H9 (cell line): Measurements from ENCODE around the gene RAB2B. TPM values are rescaled to one million over a fixed set of nuclear protein-coding genes. Genes with fewer than 3 reads are reported as not detected.

Experiments
- DNase-seq: peaks from one replicate; pipeline ENCODE4 v3.0.0-alpha.2; 2017
- H2AFZ ChIP-seq: one replicate; pipeline ENCODE4 v1.6.1; 2013; ENCODE audit warnings: mild to moderate bottlenecking, low read length, control low read depth, moderate library complexity
- H2AK5ac ChIP-seq: 2 replicates; pipeline ENCODE4 v1.6.1; 2013; ENCODE audit warnings: low read length, control low read depth, mixed read lengths; ENCODE audit not compliant: insufficient read length
- H2BK120ac ChIP-seq: one replicate; pipeline ENCODE4 v1.6.1; 2013; ENCODE audit warnings: low read depth, mild to moderate bottlenecking, low read length, control low read depth, inconsistent platforms; ENCODE audit not compliant: poor library complexity, severe bottlenecking
- H2BK12ac ChIP-seq: 2 replicates; pipeline ENCODE4 v1.6.1; 2013; ENCODE audit warnings: low read length, control low read depth, mixed read lengths, low read depth; ENCODE audit not compliant: insufficient read length
- H2BK15ac ChIP-seq: 2 replicates; pipeline ENCODE4 v1.6.1; 2013; ENCODE audit warnings: low read depth, low read length, control low read depth
- H2BK20ac ChIP-seq: one replicate; pipeline ENCODE4 v1.6.1; 2013; ENCODE audit warnings: low read depth, mild to moderate bottlenecking, low read length, control low read depth, inconsistent platforms; ENCODE audit not compliant: poor library complexity, severe bottlenecking
- H2BK5ac ChIP-seq: 2 replicates; pipeline ENCODE4 v1.6.1; 2013; ENCODE audit warnings: low read length, control low read depth, mixed read lengths; ENCODE audit not compliant: insufficient read length
- H3K14ac ChIP-seq: 2 replicates; pipeline ENCODE4 v1.6.1; 2013; ENCODE audit warnings: low read length, control low read depth; ENCODE audit not compliant: insufficient read depth
- H3K18ac ChIP-seq: 2 replicates; pipeline ENCODE4 v1.6.1; 2013; ENCODE audit warnings: low read depth, mild to moderate bottlenecking, mixed read lengths, low read length, control low read depth; ENCODE audit not compliant: insufficient read length
- H3K23ac ChIP-seq: 2 replicates; pipeline ENCODE4 v1.6.1; 2013; ENCODE audit warnings: low read length, control low read depth, mixed read lengths, low read depth; ENCODE audit not compliant: insufficient read length
- H3K23me2 ChIP-seq: 2 replicates; pipeline ENCODE4 v1.6.1; 2013; ENCODE audit warnings: low read depth, mild to moderate bottlenecking, mixed read lengths, low read length, control low read depth; ENCODE audit not compliant: insufficient read length, poor library complexity, severe bottlenecking
- H3K27ac ChIP-seq: 2 replicates; pipeline ENCODE4 v1.5.1; 2013; ENCODE audit warnings: low read length, control low read depth, mixed read lengths, low read depth; ENCODE audit not compliant: insufficient read length
- H3K27me3 ChIP-seq: 2 replicates; pipeline ENCODE4 v1.6.1; 2013; ENCODE audit warnings: low read length, control low read depth, inconsistent platforms; ENCODE audit not compliant: insufficient read depth
- H3K4ac ChIP-seq: 2 replicates; pipeline ENCODE4 v1.6.1; 2013; ENCODE audit warnings: low read depth, mild to moderate bottlenecking, control low read depth, inconsistent platforms, low read length, moderate library complexity
- H3K4me1 ChIP-seq: 2 replicates; pipeline ENCODE4 v1.6.1; 2013; ENCODE audit warnings: low read length, control low read depth, inconsistent platforms; ENCODE audit not compliant: insufficient read depth
- H3K4me2 ChIP-seq: 2 replicates; pipeline ENCODE4 v1.6.1; 2013; ENCODE audit warnings: low read length, control low read depth, mixed read lengths; ENCODE audit not compliant: insufficient read length, insufficient read depth
- H3K56ac ChIP-seq: 2 replicates; pipeline ENCODE4 v1.6.1; 2013; ENCODE audit warnings: low read depth, mild to moderate bottlenecking, mixed read lengths, low read length, control low read depth; ENCODE audit not compliant: insufficient read length
- H3K79me1 ChIP-seq: 2 replicates; pipeline ENCODE4 v1.6.1; 2013; ENCODE audit warnings: low read depth, mild to moderate bottlenecking, moderate library complexity, low read length, control low read depth, inconsistent platforms; ENCODE audit not compliant: insufficient read depth, poor library complexity, severe bottlenecking
- H3K79me2 ChIP-seq: 2 replicates; pipeline ENCODE4 v1.6.1; 2013; ENCODE audit warnings: low read length, control low read depth, inconsistent platforms; ENCODE audit not compliant: insufficient read depth
- H3K9ac ChIP-seq: 2 replicates; pipeline ENCODE4 v1.6.1; 2013; ENCODE audit warnings: low read length, control low read depth, mixed read lengths; ENCODE audit not compliant: insufficient read length; ENCODE audit errors: extremely low read depth
- H3K9me3 ChIP-seq: one replicate; pipeline ENCODE4 v1.6.1; 2013; ENCODE audit warnings: low read depth, low read length, inconsistent platforms; ENCODE audit not compliant: control insufficient read depth
- H3T11ph ChIP-seq: one replicate; pipeline ENCODE4 v1.6.1; 2013; ENCODE audit warnings: mild to moderate bottlenecking, low read length, control low read depth, inconsistent platforms
- H4K20me1 ChIP-seq: one replicate; pipeline ENCODE4 v1.6.1; 2013; ENCODE audit not compliant: control insufficient read depth, insufficient read length, insufficient read depth
- H4K5ac ChIP-seq: 2 replicates; pipeline ENCODE4 v1.6.1; 2013; ENCODE audit warnings: low read depth, mild to moderate bottlenecking, mixed read lengths, low read length, control low read depth; ENCODE audit not compliant: insufficient read length
- H4K8ac ChIP-seq: replicated peaks from 2 replicates; pipeline ENCODE4 v1.6.1; 2013; ENCODE audit warnings: low read length, control low read depth, mixed read lengths, low read depth; ENCODE audit not compliant: insufficient read length
- H4K91ac ChIP-seq: 2 replicates; pipeline ENCODE4 v1.6.1; 2013; ENCODE audit warnings: low read depth, mild to moderate bottlenecking, moderate library complexity, mixed read lengths, low read length, control low read depth; ENCODE audit not compliant: insufficient read length
- H3K27ac Mint-ChIP-seq, 3 experiments: 2 replicates in 2 of 3; 3 replicates in 1 of 3; pipeline ENCODE4 v1.8.0; 2020 to 2021; ENCODE audit warnings: mixed read lengths in 3 of 3, mild to moderate bottlenecking in 1 of 3, moderate library complexity in 1 of 3
- H3K27me3 Mint-ChIP-seq: 2 replicates; pipeline ENCODE4 v1.8.0; 2021; ENCODE audit warnings: low read depth, mild to moderate bottlenecking, moderate library complexity, mixed read lengths
- H3K36me3 Mint-ChIP-seq, 3 experiments: 2 replicates in 2 of 3; 3 replicates in 1 of 3; pipeline ENCODE4 v1.8.0; 2020 to 2021; ENCODE audit warnings: low read depth in 3 of 3, mixed read lengths in 3 of 3; ENCODE audit not compliant: insufficient read depth in 1 of 3
- H3K4me1 Mint-ChIP-seq, 2 experiments: 2 replicates each; pipeline ENCODE4 v1.8.0; 2020; ENCODE audit warnings: mixed read lengths in 2 of 2
- H3K4me3 Mint-ChIP-seq, 2 experiments: 2 replicates in 1 of 2; 3 replicates in 1 of 2; pipeline ENCODE4 v1.8.0; 2020 to 2021; ENCODE audit warnings: mild to moderate bottlenecking in 2 of 2, mixed read lengths in 2 of 2, moderate library complexity in 1 of 2
- H3K9me3 Mint-ChIP-seq, 2 experiments: 2 replicates in 1 of 2; 3 replicates in 1 of 2; pipeline ENCODE4 v1.8.0; 2020; ENCODE audit warnings: mild to moderate bottlenecking in 2 of 2, mixed read lengths in 2 of 2, moderate library complexity in 1 of 2
- WGBS: extraction: QIAGEN DNeasy Blood & Tissue Kit; methylation state at CpG from one replicate; pipeline ENCODE4 v1.1.7; 2013; ENCODE audit warnings: missing lambda C conversion rate, low lambda C conversion rate, mixed read lengths; ENCODE audit not compliant: insufficient read length; ENCODE audit errors: extremely low coverage; 5-methylcytosine and 5-hydroxymethylcytosine counted together
- total RNA-seq: library from RNA; stranded (reverse); gene quantifications from 2 replicates; pipeline ENCODE4 v1.2.1, GENCODE V29; 2021
- TF ChIP-seq, protein P1 (sequence below): fragments of 200-600 bp; sonication (generic); conservative IDR thresholded peaks from 3 replicates; pipeline ENCODE4 v1.8.0; 2021; ENCODE audit warnings: antibody characterized with exemption, mild to moderate bottlenecking

The RAB2B gene
- total RNA-seq, 1 experiment from 2014 or later: 27.9 TPM

DNA sequence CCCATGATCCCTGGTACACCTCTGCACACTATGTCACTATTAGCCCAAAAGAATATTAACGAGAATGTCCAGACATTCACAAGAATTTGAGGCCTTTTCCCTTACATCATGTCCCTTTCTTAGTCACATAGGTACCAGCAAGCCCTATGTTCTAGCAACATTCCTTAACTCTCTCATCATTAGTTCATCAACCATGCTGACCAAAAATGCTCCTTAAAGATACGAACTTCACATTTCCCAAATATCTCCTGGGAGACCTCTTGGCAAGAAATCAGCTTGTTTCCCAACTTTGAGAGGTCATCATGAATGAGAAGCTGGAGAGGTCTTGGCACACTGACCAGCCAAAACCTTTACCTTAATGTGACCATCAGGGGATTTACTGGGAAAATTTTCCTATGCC is 44.7 kb upstream of the RAB2B start:
- Histone ChIP-seq H3K79me2 (peaks cover 9% of the 10 kb centered on the region; the same call in 1 of the 2 replicates), H3K23ac (no peak overlapping the region), H4K20me1 (no peaks in the 10 kb centered on the region), H3K23me2 (peaks cover 3% of the 10 kb centered on the region), H3K9ac (no peak overlapping the region), H2BK120ac (no peak overlapping the region), H3K14ac (no peak overlapping the region), H3K56ac (no peak overlapping the region), H3K4me1 (peaks cover 13% of the 10 kb centered on the region; the same call in 1 of the 2 replicates), H4K91ac (no peak overlapping the region), H3K27me3 (no peaks in the 10 kb centered on the region), H3K9me3 (no peaks in the 10 kb centered on the region), H3K18ac (no peak overlapping the region), H4K5ac (no peak overlapping the region), H2BK5ac (no peak overlapping the region), H4K8ac (no peak overlapping the region), H2BK15ac (no peak overlapping the region), H3K79me1 (peaks cover 15% of the 10 kb centered on the region), H2AK5ac (no peak overlapping the region), H3T11ph (no peak overlapping the region), H2BK20ac (no peak overlapping the region), H2BK12ac (no peak overlapping the region), H2AFZ (no peak overlapping the region), H3K27ac (no peak overlapping the region), H3K4me2 (peak overlapping the region; percentile 4), H3K4ac (no peak overlapping the region)
- DNase-seq: no peak
- Mint-ChIP-seq H3K27me3 (no peaks in the 10 kb centered on the region), H3K4me3 (no peak overlapping the region), H3K36me3 (peaks cover 45 to 59% (median 54%) of the 10 kb centered on the region in 3 experiments), H3K27ac (peak overlapping the region in 2 of 3 experiments; percentile 82 to 94; a peak in 2 of 7 replicates), H3K4me1 (peaks cover 55 to 58% of the 10 kb centered on the region in 2 experiments), H3K9me3 (no peaks in the 10 kb centered on the region)
- WGBS: no CpG with 5 or more reads among the region's 2 CpGs
- TF ChIP-seq, protein P1, sequence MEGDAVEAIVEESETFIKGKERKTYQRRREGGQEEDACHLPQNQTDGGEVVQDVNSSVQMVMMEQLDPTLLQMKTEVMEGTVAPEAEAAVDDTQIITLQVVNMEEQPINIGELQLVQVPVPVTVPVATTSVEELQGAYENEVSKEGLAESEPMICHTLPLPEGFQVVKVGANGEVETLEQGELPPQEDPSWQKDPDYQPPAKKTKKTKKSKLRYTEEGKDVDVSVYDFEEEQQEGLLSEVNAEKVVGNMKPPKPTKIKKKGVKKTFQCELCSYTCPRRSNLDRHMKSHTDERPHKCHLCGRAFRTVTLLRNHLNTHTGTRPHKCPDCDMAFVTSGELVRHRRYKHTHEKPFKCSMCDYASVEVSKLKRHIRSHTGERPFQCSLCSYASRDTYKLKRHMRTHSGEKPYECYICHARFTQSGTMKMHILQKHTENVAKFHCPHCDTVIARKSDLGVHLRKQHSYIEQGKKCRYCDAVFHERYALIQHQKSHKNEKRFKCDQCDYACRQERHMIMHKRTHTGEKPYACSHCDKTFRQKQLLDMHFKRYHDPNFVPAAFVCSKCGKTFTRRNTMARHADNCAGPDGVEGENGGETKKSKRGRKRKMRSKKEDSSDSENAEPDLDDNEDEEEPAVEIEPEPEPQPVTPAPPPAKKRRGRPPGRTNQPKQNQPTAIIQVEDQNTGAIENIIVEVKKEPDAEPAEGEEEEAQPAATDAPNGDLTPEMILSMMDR: no peak
